MM.1S (cell line): ENCODE measurements around the gene F3.

Experiments used
- DNase-seq: peaks from one replicate; pipeline ENCODE4 v3.0.0-alpha.2; 2015
- H2AFZ ChIP-seq: fragments of 300-600 bp; sonication (generic); 2 replicates; pipeline ENCODE4 v1.6.0; 2016; ENCODE audit warnings: antibody characterized with exemption, low read length
- H3F3A ChIP-seq: fragments of 300-600 bp; sonication (generic); 2 replicates; pipeline ENCODE4 v1.6.1; 2016; ENCODE audit warnings: mild to moderate bottlenecking, antibody characterized with exemption, low read length, moderate library complexity, mixed read lengths; ENCODE audit not compliant: insufficient read depth
- H3K27ac ChIP-seq: fragments of 300-600 bp; sonication (generic); 2 replicates; pipeline ENCODE4 v1.5.1; 2016; ENCODE audit warnings: mild to moderate bottlenecking, low read length
- H3K27me3 ChIP-seq: fragments of 300-600 bp; sonication (generic); replicated peaks from 2 replicates; pipeline ENCODE4 v1.6.0; 2016; ENCODE audit warnings: low read length; ENCODE audit not compliant: insufficient read depth
- H3K36me3 ChIP-seq: fragments of 300-600 bp; sonication (generic); replicated peaks from 2 replicates; pipeline ENCODE4 v1.6.1; 2016; ENCODE audit warnings: mild to moderate bottlenecking, low read length, mixed read lengths; ENCODE audit not compliant: insufficient read depth
- H3K4me1 ChIP-seq: fragments of 300-600 bp; sonication (generic); 2 replicates; pipeline ENCODE4 v1.6.1; 2016; ENCODE audit warnings: low read length, mixed read lengths
- H3K4me2 ChIP-seq: fragments of 300-600 bp; sonication (generic); 2 replicates; pipeline ENCODE4 v1.6.0; 2016; ENCODE audit warnings: low read depth, low read length
- H3K4me3 ChIP-seq: fragments of 300-600 bp; sonication (generic); 2 replicates; pipeline ENCODE4 v1.5.1; 2016; ENCODE audit warnings: low read length, mixed read lengths
- H3K79me2 ChIP-seq: fragments of 300-600 bp; sonication (generic); 2 replicates; pipeline ENCODE4 v1.6.1; 2016; ENCODE audit warnings: mixed run types, low read length, mixed read lengths
- H3K9ac ChIP-seq: fragments of 300-600 bp; sonication (generic); 2 replicates; pipeline ENCODE4 v1.6.1; 2016; ENCODE audit warnings: low read length, mixed read lengths
- H3K9me2 ChIP-seq: fragments of 300-600 bp; sonication (generic); replicated peaks from 2 replicates; pipeline ENCODE4 v1.6.1; 2016; ENCODE audit warnings: mild to moderate bottlenecking, low read length, mixed read lengths; ENCODE audit not compliant: insufficient read depth
- H3K9me3 ChIP-seq: fragments of 300-600 bp; sonication (generic); replicated peaks from 2 replicates; pipeline ENCODE4 v1.6.1; 2016; ENCODE audit warnings: mild to moderate bottlenecking, low read length, mixed read lengths; ENCODE audit not compliant: insufficient read depth
- H4K20me1 ChIP-seq: fragments of 300-600 bp; sonication (generic); 2 replicates; pipeline ENCODE4 v1.6.1; 2016; ENCODE audit warnings: mild to moderate bottlenecking, low read length, moderate library complexity, mixed read lengths; ENCODE audit not compliant: insufficient read depth
- EZH2 ChIP-seq: fragments of 300-600 bp; sonication (generic); optimal IDR thresholded peaks from 2 replicates; pipeline ENCODE3; 2017; ENCODE audit warnings: low read depth, mild to moderate bottlenecking, antibody characterized with exemption, low read length, mixed read lengths
- EZH2phosphoT487 ChIP-seq: fragments of 300-600 bp; sonication (generic); IDR thresholded peaks from 2 replicates; pipeline ENCODE4 v1.6.1; 2018; ENCODE audit warnings: antibody characterized with exemption, low read length
- TF ChIP-seq, protein P1 (sequence below): fragments of 300-600 bp; sonication (generic); IDR thresholded peaks from 2 replicates; pipeline ENCODE4 v1.5.1; 2016; ENCODE audit warnings: antibody characterized with exemption, low read length, mixed read lengths

Gene F3

DNA sequence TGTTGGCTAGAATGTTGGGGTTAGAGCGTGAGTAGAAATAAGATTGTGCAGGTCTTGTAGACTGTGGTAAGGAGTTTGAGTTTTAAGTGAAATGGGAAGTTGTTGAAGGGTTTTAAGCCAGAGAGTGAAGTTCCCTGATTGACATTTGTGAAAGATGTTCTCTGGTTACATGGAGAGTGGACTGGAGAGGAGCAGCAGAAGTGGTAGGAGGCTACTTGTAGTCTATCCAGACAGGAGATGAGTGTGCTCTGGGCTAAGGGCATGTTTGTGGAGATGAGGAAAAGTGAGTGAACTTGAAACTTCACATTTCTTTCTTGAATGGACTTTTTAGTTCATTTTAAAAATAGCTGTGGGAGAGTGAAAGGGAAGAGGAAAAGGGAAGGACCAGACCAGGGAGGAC, 37.0 kb downstream of the F3 start:
- H3K4me2 ChIP-seq: no peak overlapping the region
- no peaks in the 10 kb centered on the region for H3K36me3 ChIP-seq
- no peak overlapping the region for H3K9ac ChIP-seq
- no peaks in the 10 kb centered on the region for H3K27me3 ChIP-seq
- H2AFZ ChIP-seq: no peak overlapping the region
- H3K79me2 ChIP-seq: no peaks in the 10 kb centered on the region
- no peaks in the 10 kb centered on the region for H3K9me2 ChIP-seq
- H3K4me3 ChIP-seq: no peak overlapping the region
- no peak for TF ChIP-seq EZH2phosphoT487
- DNase-seq: no peak
- H3K4me1 ChIP-seq: no peaks in the 10 kb centered on the region
- H3K9me3 ChIP-seq: no peaks in the 10 kb centered on the region
- H4K20me1 ChIP-seq: no peaks in the 10 kb centered on the region
- no peaks in the 10 kb centered on the region for H3F3A ChIP-seq
- H3K27ac ChIP-seq: no peak overlapping the region

DNA sequence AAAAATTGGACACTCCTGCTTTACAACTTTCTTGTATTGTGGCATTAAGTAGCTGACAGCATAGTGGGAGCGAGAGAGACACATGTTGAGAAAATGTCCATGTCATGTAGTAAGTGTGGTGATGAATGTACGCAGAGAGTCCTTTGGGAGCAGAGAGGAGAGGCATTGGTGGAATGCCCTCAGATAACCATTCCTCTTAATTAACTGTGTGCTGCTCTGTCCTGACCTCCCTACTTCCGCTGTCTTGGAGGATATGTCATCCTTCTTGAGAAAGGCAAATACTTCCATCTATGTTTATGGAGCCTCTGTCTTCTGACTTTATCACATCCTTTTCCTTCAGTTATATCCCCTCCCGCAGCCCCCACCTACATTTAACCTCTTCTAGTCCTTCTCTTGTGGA, 38.4 kb downstream of the F3 start:
- no peaks in the 10 kb centered on the region for H3K9me3 ChIP-seq
- H3K4me3 ChIP-seq: no peak overlapping the region
- no peak overlapping the region for H3K9ac ChIP-seq
- H3F3A ChIP-seq: no peaks in the 10 kb centered on the region
- H3K9me2 ChIP-seq: no peaks in the 10 kb centered on the region
- no peaks in the 10 kb centered on the region for H3K4me1 ChIP-seq
- H3K27ac ChIP-seq: no peak overlapping the region
- no peak overlapping the region for H2AFZ ChIP-seq
- H3K79me2 ChIP-seq: no peaks in the 10 kb centered on the region
- H3K4me2 ChIP-seq: no peak overlapping the region
- H3K36me3 ChIP-seq: no peaks in the 10 kb centered on the region
- no peak for TF ChIP-seq EZH2
- TF ChIP-seq, protein P1, sequence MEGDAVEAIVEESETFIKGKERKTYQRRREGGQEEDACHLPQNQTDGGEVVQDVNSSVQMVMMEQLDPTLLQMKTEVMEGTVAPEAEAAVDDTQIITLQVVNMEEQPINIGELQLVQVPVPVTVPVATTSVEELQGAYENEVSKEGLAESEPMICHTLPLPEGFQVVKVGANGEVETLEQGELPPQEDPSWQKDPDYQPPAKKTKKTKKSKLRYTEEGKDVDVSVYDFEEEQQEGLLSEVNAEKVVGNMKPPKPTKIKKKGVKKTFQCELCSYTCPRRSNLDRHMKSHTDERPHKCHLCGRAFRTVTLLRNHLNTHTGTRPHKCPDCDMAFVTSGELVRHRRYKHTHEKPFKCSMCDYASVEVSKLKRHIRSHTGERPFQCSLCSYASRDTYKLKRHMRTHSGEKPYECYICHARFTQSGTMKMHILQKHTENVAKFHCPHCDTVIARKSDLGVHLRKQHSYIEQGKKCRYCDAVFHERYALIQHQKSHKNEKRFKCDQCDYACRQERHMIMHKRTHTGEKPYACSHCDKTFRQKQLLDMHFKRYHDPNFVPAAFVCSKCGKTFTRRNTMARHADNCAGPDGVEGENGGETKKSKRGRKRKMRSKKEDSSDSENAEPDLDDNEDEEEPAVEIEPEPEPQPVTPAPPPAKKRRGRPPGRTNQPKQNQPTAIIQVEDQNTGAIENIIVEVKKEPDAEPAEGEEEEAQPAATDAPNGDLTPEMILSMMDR: no peak
- TF ChIP-seq EZH2phosphoT487: no peak
- DNase-seq: no peak
- H4K20me1 ChIP-seq: no peaks in the 10 kb centered on the region
- no peaks in the 10 kb centered on the region for H3K27me3 ChIP-seq

GRCh38 chr1:94501935-94502334, 39.6 kb downstream of the F3 start:
- H3K9me3 ChIP-seq: no peaks in the 10 kb centered on the region
- H3K4me2 ChIP-seq: no peak overlapping the region
- no peak overlapping the region for H3K27ac ChIP-seq
- no peaks in the 10 kb centered on the region for H3K4me1 ChIP-seq
- no peaks in the 10 kb centered on the region for H3K79me2 ChIP-seq
- H3K27me3 ChIP-seq: no peaks in the 10 kb centered on the region
- no peak for DNase-seq
- H2AFZ ChIP-seq: no peak overlapping the region
- no peaks in the 10 kb centered on the region for H4K20me1 ChIP-seq
- no peaks in the 10 kb centered on the region for H3K9me2 ChIP-seq
- TF ChIP-seq, protein P1: no peak
- TF ChIP-seq EZH2phosphoT487 (no peak), EZH2 (no peak)
- H3F3A ChIP-seq: no peaks in the 10 kb centered on the region
- H3K9ac ChIP-seq: no peak overlapping the region
- no peak overlapping the region for H3K4me3 ChIP-seq
- H3K36me3 ChIP-seq: no peaks in the 10 kb centered on the region

DNA sequence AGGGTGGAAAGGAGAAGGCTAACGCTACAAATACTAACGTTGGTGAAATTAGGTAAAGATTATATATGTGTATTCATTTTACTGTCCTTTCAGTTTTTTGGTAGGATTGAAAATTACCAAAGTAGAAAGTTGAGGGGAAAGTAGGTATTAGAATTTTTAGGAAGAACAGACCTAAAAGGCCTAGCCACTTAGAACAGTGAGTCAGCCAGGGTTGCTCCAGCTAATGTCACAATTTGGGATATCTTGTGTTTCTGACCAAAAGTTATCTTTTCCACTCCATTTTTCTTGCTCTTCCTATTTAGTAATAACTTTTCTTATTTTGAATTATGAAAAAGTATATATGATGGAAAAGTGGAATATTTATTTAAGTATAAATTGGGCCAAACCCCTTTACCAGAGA, 40.1 kb downstream of the F3 start:
- no peaks in the 10 kb centered on the region for H3K36me3 ChIP-seq
- TF ChIP-seq EZH2 (no peak), EZH2phosphoT487 (no peak)
- TF ChIP-seq, protein P1: no peak

More for the DNA sequence above, 40.1 kb downstream of the F3 start:
- Histone ChIP-seq H4K20me1 (no peaks in the 10 kb centered on the region), H2AFZ (no peak overlapping the region), H3K9ac (no peak overlapping the region), H3K4me3 (no peak overlapping the region), H3K9me3 (no peaks in the 10 kb centered on the region), H3K9me2 (no peaks in the 10 kb centered on the region), H3K27me3 (no peaks in the 10 kb centered on the region), H3K4me1 (no peaks in the 10 kb centered on the region), H3K27ac (no peak overlapping the region), H3K4me2 (no peak overlapping the region), H3K79me2 (no peaks in the 10 kb centered on the region), H3F3A (no peaks in the 10 kb centered on the region)
- no peak for DNase-seq
